GM12864 (cell line): ENCODE data around the gene DDI2.

ENCODE experiments used
- DNase-seq: peaks from one replicate; pipeline ENCODE4 v3.0.0-alpha.2; 2011; ENCODE audit warnings: low read depth
- H3K4me3 ChIP-seq: 2 replicates; pipeline ENCODE4 v1.5.1; 2011; ENCODE audit warnings: mild to moderate bottlenecking, low read depth, low read length, control low read depth
- CTCF ChIP-seq: IDR thresholded peaks from 2 replicates; pipeline ENCODE4 v1.5.1; 2011; ENCODE audit warnings: low read depth, mild to moderate bottlenecking, moderate library complexity, low read length, control low read depth, inconsistent platforms; ENCODE audit errors: missing control alignments

DDI2 gene

GRCh38 chr1:15712168-15712567 is 94.9 kb downstream of the DDI2 start:
- no peak for TF ChIP-seq CTCF
- DNase-seq, result no peak
- H3K4me3 ChIP-seq, result no peak overlapping the region

GRCh38 chr1:15714406-15715136 is 97.3 kb downstream of the DDI2 start:
- no peak for TF ChIP-seq CTCF
- DNase-seq, result no peak

GRCh38 chr1:15717418-15718125 is 100.3 kb downstream of the DDI2 start:
- H3K4me3 ChIP-seq, result no peak overlapping the region
- TF ChIP-seq CTCF, result no peak
- DNase-seq, result no peak

More at GRCh38 chr1:15714406-15715136, 97.3 kb downstream of the DDI2 start:
- H3K4me3 ChIP-seq, result no peak overlapping the region

- DNase-seq, result no peak
- no peak for TF ChIP-seq CTCF
- no peak overlapping the region for H3K4me3 ChIP-seq
Observed at GRCh38 chr1:15718199-15718601, 100.9 kb downstream of the DDI2 start.
